ENCODE results near the gene SH2D4B. TPM values are rescaled to one million over a fixed set of nuclear protein-coding genes. Genes with fewer than 3 reads are reported as not detected.
A peak's percentile ranks its signal among the peaks of the same experiment; 100 is the strongest.

SH2D4B gene
- total and polyA plus RNA-seq, 5 experiments from 2014 or later, result 0.11 to 0.36 TPM; not detected in 3

DNA sequence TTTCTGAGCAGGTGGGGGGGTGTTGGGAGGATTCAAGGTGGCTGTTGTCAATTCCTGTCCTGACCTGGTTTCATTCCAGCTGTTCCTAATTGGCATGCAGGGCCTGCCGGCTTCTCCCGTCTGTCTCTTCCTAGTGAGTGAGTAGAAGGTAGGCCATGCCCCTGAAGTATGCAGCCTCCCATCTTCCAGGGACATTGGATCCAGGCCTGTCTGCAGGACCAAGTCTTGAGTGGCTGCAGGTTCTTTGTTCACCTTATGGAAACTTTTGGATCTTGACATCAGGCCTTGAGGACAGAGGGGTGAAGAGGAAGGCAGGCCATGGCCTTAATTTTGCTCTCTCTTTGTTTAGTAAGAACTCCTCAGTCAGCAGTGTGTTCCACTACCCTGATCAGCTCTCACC, 131.8 kb downstream of the SH2D4B start:
- POLR2A ChIA-PET, result no interaction called here
- Mint-ChIP-seq H3K9me3 (no peaks in the 10 kb centered on the region), H3K36me3 (no peaks in the 10 kb centered on the region), H3K27me3 (peaks cover 2 to 17% (median 12%) of the 10 kb centered on the region in 5 donors), H3K27ac (no peak overlapping the region), H3K4me3 (no peak overlapping the region), H3K4me1 (no peaks in the 10 kb centered on the region)
- ATAC-seq, result no peak
- no peak for DNase-seq

DNA sequence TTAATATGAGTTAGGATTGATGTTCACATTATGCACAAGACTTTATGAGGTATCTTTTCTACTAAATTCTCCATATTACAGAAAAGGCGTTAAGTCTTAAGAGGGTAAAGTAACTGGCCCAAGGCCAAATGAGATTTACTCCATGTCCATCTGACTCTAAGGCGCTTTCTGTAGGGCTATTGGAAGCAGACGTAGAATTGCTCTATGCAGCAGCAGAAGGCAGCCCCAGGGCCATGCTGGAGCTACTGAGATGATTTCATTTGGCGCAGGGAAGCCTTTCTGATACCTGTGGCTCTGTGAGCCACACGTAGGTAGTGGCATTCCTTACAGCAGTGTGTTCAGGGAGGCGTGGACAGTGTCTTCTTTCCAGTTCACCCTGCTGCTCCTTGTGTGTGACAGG, 133.1 kb downstream of the SH2D4B start:
- H3K9me3 Mint-ChIP-seq, result no peaks in the 10 kb centered on the region
- H3K27ac Mint-ChIP-seq, result no peak overlapping the region
- POLR2A ChIA-PET, result no interaction called here
- DNase-seq (no peak), ATAC-seq (no peak)
- peaks cover 0 to 13% (median 8%) of the 10 kb centered on the region in 5 donors for H3K27me3 Mint-ChIP-seq
- H3K4me1 Mint-ChIP-seq, result no peaks in the 10 kb centered on the region
- no peaks in the 10 kb centered on the region for H3K36me3 Mint-ChIP-seq
- no peak overlapping the region for H3K4me3 Mint-ChIP-seq

DNA sequence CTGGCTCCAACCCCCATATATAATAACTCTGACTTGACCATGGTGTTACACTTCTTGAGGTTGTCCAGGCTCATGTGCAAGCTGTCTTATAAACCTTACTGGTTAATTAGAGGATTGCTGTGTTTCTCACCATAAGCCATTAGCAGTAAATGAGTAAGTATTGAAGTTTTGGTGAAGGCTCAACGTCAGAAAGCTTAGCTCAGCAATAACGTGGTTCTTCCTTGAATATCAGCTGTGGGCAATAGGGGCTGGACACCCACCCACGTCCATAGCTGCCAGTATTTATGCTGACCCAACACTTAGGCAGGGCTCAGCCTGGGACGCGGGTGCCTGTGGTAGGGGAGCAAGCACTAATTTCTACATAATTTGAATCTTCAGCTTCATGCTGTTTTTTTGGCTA, 134.1 kb downstream of the SH2D4B start:
- H3K27ac Mint-ChIP-seq, result no peak overlapping the region
- no peaks in the 10 kb centered on the region for H3K36me3 Mint-ChIP-seq
- H3K9me3 Mint-ChIP-seq, result no peaks in the 10 kb centered on the region
- H3K27me3 Mint-ChIP-seq, result peaks cover 0 to 11% (median 3%) of the 10 kb centered on the region in 5 donors
- no peak overlapping the region for H3K4me3 Mint-ChIP-seq
- no peak for ATAC-seq
- no peaks in the 10 kb centered on the region for H3K4me1 Mint-ChIP-seq
- DNase-seq, result no peak
- POLR2A ChIA-PET, result no interaction called here

DNA sequence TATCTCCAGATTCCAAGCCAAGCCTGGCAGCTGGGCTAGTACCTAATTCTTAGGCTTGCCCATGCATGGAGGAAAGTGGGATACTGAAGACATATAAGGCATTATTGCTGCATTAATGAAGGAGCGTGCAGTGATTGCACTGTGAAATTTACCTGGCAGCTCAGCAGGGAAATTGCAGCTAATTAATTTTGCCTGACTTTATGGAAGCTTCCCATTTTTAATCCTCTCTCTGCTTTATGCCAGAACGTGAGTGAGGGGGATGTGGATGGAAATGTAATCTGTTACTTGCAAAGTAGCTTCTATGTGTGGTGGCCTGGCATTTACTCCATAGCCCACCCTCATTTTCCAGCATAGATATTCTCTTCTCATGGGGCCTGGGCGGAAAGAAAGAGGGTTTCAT, 134.9 kb downstream of the SH2D4B start:
- Mint-ChIP-seq H3K36me3 (no peaks in the 10 kb centered on the region), H3K27ac (no peak overlapping the region)

DNA sequence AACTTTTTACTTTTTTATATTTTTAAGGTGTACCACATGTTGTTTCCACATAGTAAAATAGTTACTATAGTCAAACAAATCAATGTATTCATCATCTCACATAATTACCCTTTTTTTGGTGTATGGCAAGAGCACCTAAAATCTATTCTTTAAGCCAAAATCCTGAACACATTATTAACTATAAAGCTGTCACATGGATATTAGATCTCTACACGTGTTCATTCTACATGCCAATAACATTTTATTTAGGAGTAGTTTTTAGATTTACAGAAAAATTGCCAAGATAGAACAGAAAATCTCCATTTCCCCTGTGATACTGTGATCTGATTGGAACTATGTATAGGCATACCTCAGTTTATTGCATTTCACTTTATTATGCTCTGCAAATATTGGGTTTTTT, 137.1 kb downstream of the SH2D4B start:
- Mint-ChIP-seq H3K27ac (no peak overlapping the region), H3K4me3 (no peak overlapping the region), H3K36me3 (no peaks in the 10 kb centered on the region), H3K27me3 (peaks cover 1 to 15% (median 6%) of the 10 kb centered on the region in 5 donors), H3K9me3 (no peaks in the 10 kb centered on the region), H3K4me1 (no peaks in the 10 kb centered on the region)
- no peak for DNase-seq
- POLR2A ChIA-PET, result no interaction called here
- ATAC-seq, result no peak

More for the DNA sequence above, 134.9 kb downstream of the SH2D4B start:
- no peak for ATAC-seq
- POLR2A ChIA-PET, result no interaction called here
- Mint-ChIP-seq H3K4me3 (no peak overlapping the region), H3K4me1 (no peaks in the 10 kb centered on the region), H3K9me3 (no peaks in the 10 kb centered on the region), H3K27me3 (peaks cover 0 to 9% (median 3%) of the 10 kb centered on the region in 5 donors)
- no peak for DNase-seq

DNA sequence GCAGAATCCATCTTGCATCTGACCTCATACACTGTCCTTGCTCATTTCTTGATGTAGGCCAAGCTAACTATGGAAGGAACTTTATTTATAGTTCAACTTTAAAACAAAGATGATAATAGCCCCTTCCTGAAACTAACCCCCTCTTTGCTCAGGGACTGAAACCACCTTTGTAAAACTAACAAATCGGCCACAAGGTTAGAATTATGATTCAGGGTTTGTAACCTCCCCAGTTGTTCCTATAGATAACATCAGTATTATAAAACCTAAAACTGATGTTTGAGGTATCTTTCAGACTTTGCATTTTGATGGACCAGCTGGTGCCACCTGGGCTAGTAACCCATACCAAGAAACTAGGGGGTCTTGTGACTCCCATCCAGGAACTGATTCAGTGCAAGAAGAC, 143.4 kb downstream of the SH2D4B start:
- Mint-ChIP-seq H3K27ac (peak overlapping the region in 1 of 10 donors; percentile 11), H3K4me3 (no peak overlapping the region), H3K27me3 (peaks cover 0 to 6% (median 5%) of the 10 kb centered on the region in 5 donors), H3K36me3 (no peaks in the 10 kb centered on the region), H3K4me1 (peaks cover 0 to 2% (median 0%) of the 10 kb centered on the region in 4 donors), H3K9me3 (peaks cover 0 to 2% (median 0%) of the 10 kb centered on the region in 9 donors)
- DNase-seq (no peak), ATAC-seq (no peak)
- POLR2A ChIA-PET, result no interaction called here

DNA sequence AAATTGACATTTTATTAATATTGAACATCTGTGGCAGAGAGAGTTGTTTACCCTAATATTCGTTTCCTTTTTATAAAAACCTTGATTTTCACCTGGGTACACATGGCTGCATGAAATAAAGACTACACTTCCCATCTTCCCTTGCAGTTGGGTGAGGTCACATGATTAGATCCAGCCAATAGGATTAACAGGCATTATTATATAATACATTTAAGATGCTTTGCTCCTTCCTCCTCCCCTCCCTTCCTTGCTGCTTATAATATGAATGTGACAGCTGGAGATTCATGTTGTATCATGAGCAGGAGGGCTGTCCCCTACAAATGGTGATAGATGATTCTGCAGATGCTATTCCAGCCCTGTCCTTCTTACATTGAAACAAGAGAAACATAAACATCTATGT, 146.6 kb downstream of the SH2D4B start:
- Mint-ChIP-seq H3K4me3 (no peak overlapping the region), H3K27ac (no peak overlapping the region), H3K4me1 (peaks cover 0 to 2% (median 0%) of the 10 kb centered on the region in 4 donors), H3K9me3 (peaks cover 0 to 2% (median 0%) of the 10 kb centered on the region in 9 donors), H3K27me3 (peaks cover 0 to 3% (median 0%) of the 10 kb centered on the region in 5 donors), H3K36me3 (no peaks in the 10 kb centered on the region)
- DNase-seq (peak in 4 of 10 donors; percentile 5 to 54 (median 40)), ATAC-seq (peak; percentile 65 to 75)
- POLR2A ChIA-PET, result no interaction called here

DNA sequence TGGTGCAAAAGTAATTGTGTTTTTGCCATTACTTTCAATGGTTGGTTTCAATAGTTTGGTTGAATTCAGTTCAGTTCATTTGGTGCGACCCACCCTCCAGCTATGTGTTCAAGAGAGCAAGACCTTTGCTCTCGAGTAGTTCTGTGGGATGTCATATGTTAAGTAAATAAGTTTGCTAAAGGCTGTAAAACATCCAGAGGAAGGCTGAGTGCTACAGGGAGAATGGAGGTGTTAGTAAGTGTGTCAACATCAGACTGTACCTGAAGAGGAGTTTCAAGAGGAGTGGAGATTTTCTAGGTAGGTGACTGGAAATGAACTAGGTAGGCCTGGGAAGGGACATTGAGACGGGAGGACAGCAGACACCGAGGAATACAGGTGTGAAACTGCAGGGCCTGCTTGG, 147.7 kb downstream of the SH2D4B start:
- Mint-ChIP-seq H3K9me3 (peaks cover 0 to 2% (median 0%) of the 10 kb centered on the region in 9 donors), H3K27me3 (peaks cover 5 to 8% (median 6%) of the 10 kb centered on the region in 5 donors), H3K4me3 (no peak overlapping the region), H3K27ac (peak overlapping the region in 1 of 10 donors; percentile 23), H3K36me3 (no peaks in the 10 kb centered on the region), H3K4me1 (peaks cover 0 to 2% (median 0%) of the 10 kb centered on the region in 4 donors)
- POLR2A ChIA-PET, result no interaction called here
- DNase-seq (no peak), ATAC-seq (no peak)

DNA sequence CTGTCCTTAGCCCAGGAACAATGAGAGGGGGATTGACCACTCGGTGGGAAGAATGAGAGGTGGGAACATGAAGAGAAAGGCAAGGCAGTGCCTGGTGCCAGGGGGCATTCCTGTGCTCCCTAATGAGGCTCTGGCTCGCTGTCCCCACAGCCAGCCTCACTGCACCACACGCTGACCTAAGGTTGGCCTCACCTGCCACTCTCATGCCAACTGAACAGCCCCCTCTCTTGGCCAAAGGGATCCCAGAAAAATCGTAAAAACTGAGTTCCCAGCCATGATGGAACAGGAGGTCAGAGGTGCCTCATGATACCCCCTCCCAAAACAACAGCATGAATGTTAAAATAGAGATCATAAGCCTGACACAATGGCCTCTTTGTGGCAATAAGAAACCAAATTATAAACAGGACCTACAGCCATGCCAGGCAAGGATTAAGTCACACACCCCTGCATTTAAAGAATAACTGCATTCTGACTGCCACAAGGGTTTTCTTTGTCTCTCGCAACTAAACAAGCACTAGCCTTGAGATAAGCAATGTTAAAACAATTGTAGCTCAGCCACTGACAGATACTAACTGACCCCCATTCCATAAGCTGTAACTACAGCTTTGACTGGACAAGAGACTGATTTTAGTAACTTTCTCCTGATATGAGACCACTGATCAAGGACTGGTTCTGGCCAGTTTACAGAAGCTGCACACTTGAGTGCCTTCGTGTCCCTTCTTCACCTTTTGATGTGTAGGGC, 149.2 kb downstream of the SH2D4B start:
- Mint-ChIP-seq H3K9me3 (peaks cover 0 to 2% (median 0%) of the 10 kb centered on the region in 9 donors), H3K4me1 (peaks cover 0 to 2% (median 0%) of the 10 kb centered on the region in 4 donors), H3K27ac (no peak overlapping the region), H3K27me3 (peaks cover 6 to 18% (median 17%) of the 10 kb centered on the region in 5 donors), H3K4me3 (no peak overlapping the region), H3K36me3 (no peaks in the 10 kb centered on the region)
- POLR2A ChIA-PET, result no interaction called here
- DNase-seq (no peak), ATAC-seq (no peak)

DNA sequence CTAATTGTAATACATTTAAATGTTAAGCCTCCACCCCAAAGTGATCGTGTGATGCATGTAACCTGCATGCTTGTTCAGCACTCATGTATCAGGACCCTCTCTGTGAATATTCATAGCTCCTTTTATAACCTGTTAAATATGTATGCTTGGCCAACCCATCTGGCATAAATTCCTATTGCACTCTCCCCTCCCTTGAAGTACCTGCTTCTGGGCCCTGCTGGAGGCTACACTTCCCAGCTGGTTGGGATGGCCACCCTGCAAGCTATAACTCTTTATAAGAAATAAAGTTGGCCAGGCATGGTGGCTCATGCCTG, 149.7 kb downstream of the SH2D4B start:
- peaks cover 6 to 23% (median 18%) of the 10 kb centered on the region in 5 donors for H3K27me3 Mint-ChIP-seq
- no peak for DNase-seq
- no peak for ATAC-seq
- POLR2A ChIA-PET, result no interaction called here
- no peak overlapping the region for H3K27ac Mint-ChIP-seq
- no peaks in the 10 kb centered on the region for H3K36me3 Mint-ChIP-seq
- H3K4me1 Mint-ChIP-seq, result peaks cover 0 to 2% (median 0%) of the 10 kb centered on the region in 4 donors
- no peak overlapping the region for H3K4me3 Mint-ChIP-seq
- peaks cover 0 to 2% (median 0%) of the 10 kb centered on the region in 9 donors for H3K9me3 Mint-ChIP-seq

DNA sequence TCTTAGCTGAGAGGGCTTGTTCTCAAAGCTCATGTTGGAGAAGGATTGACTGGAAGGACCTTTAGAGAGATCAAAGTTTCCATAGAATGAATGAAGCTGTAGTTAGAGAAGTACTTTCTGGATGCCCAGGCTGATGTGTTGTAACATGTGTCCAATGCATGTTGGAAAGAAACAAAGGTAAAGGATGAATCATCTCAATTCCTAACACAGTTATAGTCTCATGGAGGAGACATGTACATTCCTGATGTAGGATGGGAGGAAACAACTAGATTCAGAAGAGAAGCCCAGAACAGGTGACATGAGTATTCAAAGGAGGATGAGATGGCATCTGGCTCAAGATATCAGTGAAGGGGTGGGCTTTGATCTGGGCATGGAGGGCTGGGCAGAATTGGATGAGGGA, 152.7 kb downstream of the SH2D4B start:
- H3K9me3 Mint-ChIP-seq, result no peaks in the 10 kb centered on the region
- DNase-seq, result no peak
- H3K4me1 Mint-ChIP-seq, result no peaks in the 10 kb centered on the region
- POLR2A ChIA-PET, result no interaction called here
- H3K27me3 Mint-ChIP-seq, result peaks cover 6 to 24% (median 18%) of the 10 kb centered on the region in 5 donors
- no peak for ATAC-seq
- H3K27ac Mint-ChIP-seq, result no peak overlapping the region
- no peak overlapping the region for H3K4me3 Mint-ChIP-seq
- H3K36me3 Mint-ChIP-seq, result no peaks in the 10 kb centered on the region

DNA sequence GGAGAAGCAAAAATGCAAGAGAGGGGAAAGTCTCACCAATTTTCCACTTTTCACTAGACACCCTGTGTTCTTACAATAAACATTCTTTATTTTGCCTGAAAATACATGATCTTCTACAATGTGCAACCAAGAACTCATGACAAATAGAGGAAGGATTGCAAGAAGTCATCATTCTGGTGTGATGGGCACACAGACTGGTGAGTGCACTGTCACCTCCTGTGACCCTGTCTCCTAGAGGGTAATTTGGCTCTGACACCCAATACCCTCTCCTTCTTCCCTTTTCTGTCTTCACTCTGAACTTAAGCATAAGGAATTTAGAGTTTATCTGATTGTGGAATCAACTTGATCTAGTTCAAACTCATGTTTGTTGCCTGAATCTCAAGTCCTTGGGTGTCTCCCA, 153.7 kb downstream of the SH2D4B start:
- H3K4me3 Mint-ChIP-seq, result no peak overlapping the region
- H3K27ac Mint-ChIP-seq, result no peak overlapping the region
- no peak for ATAC-seq
- peaks cover 6 to 24% (median 18%) of the 10 kb centered on the region in 5 donors for H3K27me3 Mint-ChIP-seq
- no peaks in the 10 kb centered on the region for H3K36me3 Mint-ChIP-seq
- H3K4me1 Mint-ChIP-seq, result no peaks in the 10 kb centered on the region
- H3K9me3 Mint-ChIP-seq, result no peaks in the 10 kb centered on the region
- DNase-seq, result no peak
- POLR2A ChIA-PET, result no interaction called here

DNA sequence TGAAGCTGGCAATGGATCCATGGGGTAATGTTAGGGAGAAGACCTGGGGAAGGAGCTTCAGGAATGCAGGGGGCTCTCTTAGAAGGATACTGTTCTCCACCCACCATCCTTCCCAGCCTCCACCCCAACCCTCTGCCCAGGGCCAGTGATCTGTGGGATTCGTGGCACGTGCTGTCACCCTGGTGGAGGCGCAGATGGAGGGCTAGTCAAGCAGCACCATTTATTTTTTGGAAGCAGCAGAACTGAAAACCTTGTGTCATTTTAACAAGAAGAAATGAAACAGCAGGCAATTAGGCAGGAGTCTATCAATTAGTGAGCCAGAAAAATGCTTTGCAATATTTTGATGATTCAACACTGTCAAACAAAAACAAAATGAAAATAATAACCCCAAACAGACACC, 155.9 kb downstream of the SH2D4B start:
- no peak for DNase-seq
- Mint-ChIP-seq H3K27me3 (peaks cover 6 to 33% (median 18%) of the 10 kb centered on the region in 5 donors), H3K9me3 (no peaks in the 10 kb centered on the region), H3K36me3 (no peaks in the 10 kb centered on the region), H3K4me1 (no peaks in the 10 kb centered on the region), H3K27ac (no peak overlapping the region), H3K4me3 (no peak overlapping the region)
- POLR2A ChIA-PET, result no interaction called here
- no peak for ATAC-seq

DNA sequence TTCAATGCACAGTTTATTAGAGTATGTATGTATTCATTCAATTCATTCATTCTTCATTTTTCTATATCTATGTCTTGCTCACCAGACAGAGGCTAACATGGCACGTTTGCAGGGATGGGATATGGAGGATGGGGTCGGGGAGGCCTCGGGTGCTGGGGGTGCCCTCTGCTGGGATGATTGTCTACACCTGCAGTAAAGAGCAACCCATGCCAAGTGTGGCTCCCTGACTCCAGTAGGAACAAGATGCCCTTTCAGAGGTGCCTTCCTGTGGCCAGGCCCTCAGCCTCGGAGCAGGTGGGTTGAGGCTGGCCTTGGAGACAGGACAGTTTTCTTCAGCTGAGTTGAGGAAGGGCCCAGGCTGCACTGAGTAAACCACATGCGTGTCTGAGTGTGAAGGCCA, 157.2 kb downstream of the SH2D4B start:
- ATAC-seq, result no peak
- POLR2A ChIA-PET, result no interaction called here
- H3K4me1 Mint-ChIP-seq, result peaks cover 0 to 2% (median 0%) of the 10 kb centered on the region in 4 donors

More for the DNA sequence above, 157.2 kb downstream of the SH2D4B start:
- Mint-ChIP-seq H3K36me3 (no peaks in the 10 kb centered on the region), H3K27me3 (peaks cover 3 to 33% (median 14%) of the 10 kb centered on the region in 5 donors), H3K9me3 (no peaks in the 10 kb centered on the region), H3K27ac (no peak overlapping the region), H3K4me3 (no peak overlapping the region)
- no peak for DNase-seq
